GM12874 (cell line): ENCODE measurements around the gene LENG9.

Experiments used
- TF ChIP-seq, protein P1 (sequence below): IDR thresholded peaks from 2 replicates; pipeline ENCODE4 v1.5.1; 2011; ENCODE audit warnings: low read depth, mild to moderate bottlenecking, control low read depth, low read length, moderate library complexity; ENCODE audit not compliant: insufficient read depth

Gene LENG9

DNA sequence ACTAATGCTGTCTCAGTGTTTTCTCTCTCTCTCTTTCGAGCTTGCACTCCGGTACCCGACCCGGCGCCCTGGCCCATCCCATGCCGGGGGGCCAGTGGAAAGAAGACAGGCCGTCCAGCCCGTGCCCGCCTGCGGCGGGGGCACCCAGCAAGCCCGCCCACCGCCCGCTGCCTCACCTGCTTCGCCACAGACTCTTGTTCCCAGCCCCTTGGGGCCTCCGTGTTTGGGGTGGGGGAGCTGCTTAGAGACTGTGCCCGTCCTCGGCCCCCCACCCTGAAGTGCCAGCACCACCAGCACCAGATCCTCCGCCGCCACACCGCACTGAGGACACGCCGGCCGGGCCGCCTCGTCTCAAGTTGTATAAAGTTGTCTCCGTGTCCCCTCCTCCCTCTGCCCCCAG is 2.4 kb downstream of the LENG9 start:
- TF ChIP-seq, protein P1, sequence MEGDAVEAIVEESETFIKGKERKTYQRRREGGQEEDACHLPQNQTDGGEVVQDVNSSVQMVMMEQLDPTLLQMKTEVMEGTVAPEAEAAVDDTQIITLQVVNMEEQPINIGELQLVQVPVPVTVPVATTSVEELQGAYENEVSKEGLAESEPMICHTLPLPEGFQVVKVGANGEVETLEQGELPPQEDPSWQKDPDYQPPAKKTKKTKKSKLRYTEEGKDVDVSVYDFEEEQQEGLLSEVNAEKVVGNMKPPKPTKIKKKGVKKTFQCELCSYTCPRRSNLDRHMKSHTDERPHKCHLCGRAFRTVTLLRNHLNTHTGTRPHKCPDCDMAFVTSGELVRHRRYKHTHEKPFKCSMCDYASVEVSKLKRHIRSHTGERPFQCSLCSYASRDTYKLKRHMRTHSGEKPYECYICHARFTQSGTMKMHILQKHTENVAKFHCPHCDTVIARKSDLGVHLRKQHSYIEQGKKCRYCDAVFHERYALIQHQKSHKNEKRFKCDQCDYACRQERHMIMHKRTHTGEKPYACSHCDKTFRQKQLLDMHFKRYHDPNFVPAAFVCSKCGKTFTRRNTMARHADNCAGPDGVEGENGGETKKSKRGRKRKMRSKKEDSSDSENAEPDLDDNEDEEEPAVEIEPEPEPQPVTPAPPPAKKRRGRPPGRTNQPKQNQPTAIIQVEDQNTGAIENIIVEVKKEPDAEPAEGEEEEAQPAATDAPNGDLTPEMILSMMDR, result no peak

DNA sequence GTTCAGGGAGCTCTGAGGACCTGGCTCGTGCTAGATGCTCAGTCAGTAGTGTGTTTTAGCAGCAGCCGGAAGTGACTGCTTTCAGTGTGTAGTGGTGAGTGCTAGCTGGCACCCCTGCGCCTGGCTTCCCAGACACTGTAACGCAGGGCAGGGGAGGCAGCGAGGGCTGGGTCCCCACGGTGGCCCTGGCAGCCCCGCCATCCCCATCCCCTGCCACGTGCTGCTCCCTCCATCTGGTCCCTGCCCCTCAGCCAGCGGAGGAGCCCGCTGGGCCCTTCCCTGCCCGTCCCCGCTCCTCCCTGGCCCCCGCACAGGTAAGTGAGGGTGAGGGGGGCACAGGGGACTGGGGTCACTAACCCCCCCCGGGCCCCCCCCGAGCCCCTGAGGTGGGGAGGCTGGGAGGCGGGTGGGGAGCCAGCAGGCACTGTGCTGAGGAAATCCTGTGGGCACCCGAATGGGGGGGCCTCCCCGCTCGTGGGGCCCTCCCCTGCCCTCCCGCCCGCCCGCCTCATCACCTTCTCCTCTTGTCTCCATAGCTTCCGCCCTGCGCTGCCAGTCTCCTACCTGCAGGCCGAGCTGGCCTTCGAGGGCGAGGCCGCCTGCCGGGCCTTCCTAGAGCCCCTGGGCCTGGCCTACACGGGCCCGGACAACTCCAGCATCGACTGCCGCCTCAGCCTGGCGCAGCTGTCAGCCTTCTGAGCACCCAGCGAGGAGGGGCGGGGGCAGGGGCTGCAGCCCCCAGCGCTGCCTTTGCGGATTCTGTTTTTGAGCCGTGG is 3.2 kb downstream of the LENG9 start:
- TF ChIP-seq, protein P1, result no peak

- TF ChIP-seq, protein P1, result no peak
Observed at GRCh38 chr19:54459282-54460229, 4.0 kb downstream of the LENG9 start.

DNA sequence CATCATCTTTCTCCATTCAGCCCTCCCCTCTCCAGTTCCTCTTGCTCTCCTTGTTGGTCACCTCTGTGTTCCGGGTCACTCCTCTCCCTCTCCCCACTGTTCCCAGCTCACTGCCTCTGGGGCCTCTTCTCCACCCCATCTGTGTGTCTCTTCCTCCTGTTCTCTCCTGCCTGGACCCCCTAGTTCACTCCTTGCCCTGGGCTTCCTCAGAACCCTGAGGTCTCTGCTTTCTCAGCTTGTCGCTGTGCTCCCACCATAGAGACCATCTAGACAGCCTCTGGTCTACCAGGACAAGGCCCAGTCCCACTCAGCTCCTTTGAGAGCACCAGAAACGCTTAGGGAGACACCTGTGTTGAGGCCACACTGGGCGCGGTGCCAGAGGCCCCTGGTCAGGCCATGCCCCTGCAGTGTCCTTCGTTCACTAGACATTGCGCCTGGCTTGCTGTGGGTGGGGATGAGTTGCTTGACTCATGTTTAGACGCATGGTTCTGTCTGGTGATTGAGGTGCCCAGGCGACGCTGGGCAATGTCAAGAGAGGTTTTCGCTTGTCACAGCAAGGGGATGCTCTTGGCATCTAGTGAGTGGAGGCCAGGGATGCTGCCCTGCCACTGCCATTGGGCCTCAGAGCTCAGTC is 4.8 kb downstream of the LENG9 start:
- TF ChIP-seq, protein P1, result no peak

- TF ChIP-seq, protein P1, result no peak
Observed at GRCh38 chr19:54457773-54458647, 5.6 kb downstream of the LENG9 start.

GRCh38 chr19:54456423-54457373 is 6.9 kb downstream of the LENG9 start:
- TF ChIP-seq, protein P1, result no peak
